Thymus (tissue), 11 donors: ENCODE results near the gene OXSR1. TPM values are rescaled to one million over a fixed set of nuclear protein-coding genes. Genes with fewer than 3 reads are reported as not detected.
"Not testable (repeated sequence)": the region's sequence is repeated elsewhere in the genome, so short reads cannot be mapped to it uniquely, and the experiment has no call there.

Experiments
- DNase-seq, 9 donors: peaks; one replicate each; pipeline ENCODE4 v3.0.0-alpha.2; 2013; ENCODE audit warnings: low spot score in 9 of 9, low read depth in 6 of 9, missing footprints in 1 of 9
- H3K27ac ChIP-seq, 2 donors: one replicate each; pipeline ENCODE4 v1.5.1; 2013; ENCODE audit warnings: control low read depth in 1 of 2, low read depth in 1 of 2, low read length in 1 of 2, mild to moderate bottlenecking in 1 of 2, moderate library complexity in 1 of 2
- H3K27me3 ChIP-seq, 2 donors: one replicate each; pipeline ENCODE4 v1.5.1; 2013; ENCODE audit warnings: low read length in 1 of 2; ENCODE audit not compliant: control insufficient read depth in 2 of 2, insufficient read depth in 1 of 2
- H3K36me3 ChIP-seq, 2 donors: one replicate each; pipeline ENCODE4 v1.5.1; 2013; ENCODE audit warnings: low read length in 1 of 2, mild to moderate bottlenecking in 1 of 2, moderate library complexity in 1 of 2; ENCODE audit not compliant: control insufficient read depth in 2 of 2, insufficient read depth in 2 of 2
- H3K4me1 ChIP-seq, 2 donors: one replicate each; pipeline ENCODE4 v1.5.1; 2013; ENCODE audit warnings: low read length in 2 of 2; ENCODE audit not compliant: control insufficient read depth in 2 of 2, insufficient read depth in 2 of 2
- H3K4me3 ChIP-seq, 2 donors: one replicate each; pipeline ENCODE4 v1.5.1; 2013; ENCODE audit warnings: low read length in 2 of 2, control low read depth in 1 of 2, mild to moderate bottlenecking in 1 of 2
- H3K9me3 ChIP-seq, 2 donors: one replicate each; pipeline ENCODE4 v1.5.1; 2013; ENCODE audit warnings: low read length in 1 of 2, mild to moderate bottlenecking in 1 of 2; ENCODE audit not compliant: control insufficient read depth in 2 of 2, insufficient read depth in 1 of 2
- WGBS: extraction: QIAGEN DNeasy Blood & Tissue Kit; methylation state at CpG from one replicate; pipeline ENCODE4 v1.1.7; 2013; 5-methylcytosine and 5-hydroxymethylcytosine counted together
- polyA plus RNA-seq: library from polyadenylated mRNA; stranded (reverse); fragments of 200-250 nt; gene quantifications from one replicate; pipeline ENCODE4 v1.2.3, GENCODE V29; 2013
- total RNA-seq: library from RNA; stranded (reverse); fragments of 120-200 nt; gene quantifications from one replicate; pipeline ENCODE4 v1.2.4, GENCODE V29; 2013
- donor health status: healthy.

The OXSR1 gene
- total and polyA plus RNA-seq, 2 donors: 23.0 to 33.0 TPM

GRCh38 chr3:38222032-38222634 lies 56.8 kb downstream of the OXSR1 start:
- Histone ChIP-seq H3K27ac (no peak overlapping the region), H3K27me3 (no peaks in the 10 kb centered on the region), H3K36me3 (peaks cover 13 to 32% of the 10 kb centered on the region in 2 donors), H3K9me3 (no peaks in the 10 kb centered on the region), H3K4me1 (no peaks in the 10 kb centered on the region), H3K4me3 (no peak overlapping the region)
- WGBS: 85% methylated on average over 7 of the region's 7 CpGs
- DNase-seq: no peak

GRCh38 chr3:38224357-38224756 lies 59.0 kb downstream of the OXSR1 start:
- Histone ChIP-seq H3K9me3 (no peaks in the 10 kb centered on the region), H3K27ac (no peak overlapping the region), H3K27me3 (no peaks in the 10 kb centered on the region), H3K4me1 (no peaks in the 10 kb centered on the region), H3K36me3 (peaks cover 22 to 36% of the 10 kb centered on the region in 2 donors), H3K4me3 (no peak overlapping the region)
- WGBS: over 99% methylated on average over 4 of the region's 4 CpGs
- DNase-seq: no peak

GRCh38 chr3:38226273-38226672 lies 60.9 kb downstream of the OXSR1 start:
- Histone ChIP-seq H3K4me3 (no peak overlapping the region), H3K9me3 (no peaks in the 10 kb centered on the region), H3K4me1 (no peaks in the 10 kb centered on the region), H3K27me3 (no peaks in the 10 kb centered on the region), H3K36me3 (peaks cover 25 to 47% of the 10 kb centered on the region in 2 donors), H3K27ac (no peak overlapping the region)
- WGBS: over 99% methylated on average over 2 of the region's 2 CpGs
- DNase-seq: no peak

- Histone ChIP-seq H3K27me3 (no peaks in the 10 kb centered on the region), H3K9me3 (no peaks in the 10 kb centered on the region), H3K27ac (no peak overlapping the region), H3K36me3 (peaks cover 20 to 38% of the 10 kb centered on the region in 2 donors), H3K4me3 (no peak overlapping the region), H3K4me1 (no peaks in the 10 kb centered on the region)
- WGBS: 97% methylated on average over 2 of the region's 2 CpGs
- no peak for DNase-seq
These were observed 62.7 kb downstream of the OXSR1 start for GRCh38 chr3:38227989-38228388.

GRCh38 chr3:38229036-38229435 lies 63.7 kb downstream of the OXSR1 start:
- no peak overlapping the region for H3K27ac ChIP-seq
- H3K4me1 ChIP-seq: no peaks in the 10 kb centered on the region
- H3K27me3 ChIP-seq: no peaks in the 10 kb centered on the region
- DNase-seq: no peak
- WGBS: 97% methylated on average over 1 of the region's 1 CpG
- no peak overlapping the region for H3K4me3 ChIP-seq
- peaks cover 15 to 31% of the 10 kb centered on the region in 2 donors for H3K36me3 ChIP-seq
- no peaks in the 10 kb centered on the region for H3K9me3 ChIP-seq

GRCh38 chr3:38232701-38233100 lies 67.4 kb downstream of the OXSR1 start:
- no peak overlapping the region for H3K27ac ChIP-seq
- no peak for DNase-seq
- H3K27me3 ChIP-seq: no peaks in the 10 kb centered on the region
- peaks cover 9 to 25% of the 10 kb centered on the region in 2 donors for H3K36me3 ChIP-seq
- H3K9me3 ChIP-seq: no peaks in the 10 kb centered on the region
- no peaks in the 10 kb centered on the region for H3K4me1 ChIP-seq
- H3K4me3 ChIP-seq: no peak overlapping the region
- 95% methylated on average over 2 of the region's 2 CpGs for WGBS

GRCh38 chr3:38235466-38235865 lies 70.1 kb downstream of the OXSR1 start:
- peaks cover 11 to 31% of the 10 kb centered on the region in 2 donors for H3K36me3 ChIP-seq
- no peak for DNase-seq

GRCh38 chr3:38238416-38239008 lies 73.2 kb downstream of the OXSR1 start:
- Histone ChIP-seq H3K4me1 (no peaks in the 10 kb centered on the region), H3K4me3 (no peak overlapping the region), H3K36me3 (peaks cover 8 to 24% of the 10 kb centered on the region in 2 donors), H3K27me3 (no peaks in the 10 kb centered on the region), H3K9me3 (no peaks in the 10 kb centered on the region), H3K27ac (no peak overlapping the region)
- 99% methylated on average over 2 of the region's 2 CpGs for WGBS
- DNase-seq: no peak

More at GRCh38 chr3:38235466-38235865, 70.1 kb downstream of the OXSR1 start:
- Histone ChIP-seq H3K9me3 (no peaks in the 10 kb centered on the region), H3K4me1 (no peaks in the 10 kb centered on the region), H3K27ac (no peak overlapping the region), H3K27me3 (no peaks in the 10 kb centered on the region), H3K4me3 (no peak overlapping the region)

GRCh38 chr3:38242812-38243211 lies 77.5 kb downstream of the OXSR1 start:
- H3K9me3 ChIP-seq, H3K27me3 ChIP-seq, H3K4me3 ChIP-seq, H3K4me1 ChIP-seq, H3K27ac ChIP-seq, DNase-seq: not testable (repeated sequence)
- peaks cover 16 to 26% of the 10 kb centered on the region in 2 donors for H3K36me3 ChIP-seq
- WGBS: 98% methylated on average over 4 of the region's 4 CpGs
